ENCODE data around the gene PSMG3.

The PSMG3 gene

DNA sequence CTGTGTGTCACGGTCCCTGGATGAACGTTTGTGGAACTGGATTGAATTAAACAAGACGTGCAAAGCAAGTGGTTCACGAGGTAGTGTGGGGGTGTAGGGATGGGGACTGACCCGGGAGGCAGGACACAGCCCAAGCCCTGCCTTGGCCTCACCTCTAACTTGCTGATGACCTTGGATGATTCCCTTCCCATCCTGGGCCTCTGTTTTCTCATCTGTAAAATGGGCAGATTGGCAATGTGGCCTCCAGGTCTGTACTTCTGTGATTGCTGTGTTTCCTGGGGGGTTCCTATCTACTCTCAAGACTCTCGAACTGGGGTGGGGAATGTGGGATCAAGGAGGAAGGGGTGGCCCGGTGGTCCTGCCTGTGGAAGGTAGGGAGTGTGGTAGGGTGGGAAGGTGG, 6.0 kb upstream of the PSMG3 start:
- Mint-ChIP-seq H3K36me3 (no peaks in the 10 kb centered on the region), H3K4me1 (peaks cover 27% of the 10 kb centered on the region)

DNA sequence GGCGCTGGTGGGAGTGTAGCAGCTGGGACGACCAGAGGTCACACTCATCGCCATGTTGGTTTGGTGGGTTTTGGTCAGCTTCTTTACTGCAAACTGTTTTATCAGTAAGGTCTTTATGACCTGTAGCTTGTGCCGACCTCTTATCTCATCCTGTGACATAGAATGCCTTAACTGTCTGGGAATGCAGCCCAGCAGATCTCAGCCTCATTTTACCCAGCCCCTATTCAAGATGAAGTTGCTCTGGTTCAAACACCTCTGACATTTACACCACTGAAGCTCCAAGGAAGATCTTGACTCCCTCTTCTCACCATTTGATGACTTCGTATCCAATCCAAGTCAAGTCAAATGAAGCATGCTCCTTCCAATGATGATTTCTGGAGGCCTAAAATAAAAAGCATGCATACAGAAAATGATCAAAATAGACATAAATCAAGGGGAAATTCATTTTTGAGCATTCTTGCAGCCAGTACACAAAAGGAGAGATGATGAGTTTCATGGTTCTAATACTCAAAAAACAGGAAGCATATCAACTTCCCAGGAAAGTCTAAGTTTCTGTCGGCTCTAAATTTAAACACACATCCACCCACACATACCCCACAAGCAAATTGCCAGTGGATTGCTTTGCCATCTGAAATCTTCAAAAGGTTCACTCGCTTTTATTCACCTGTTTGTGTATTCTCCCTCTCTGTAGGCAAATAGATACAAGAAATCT, 2.4 kb upstream of the PSMG3 start:
- no peaks in the 10 kb centered on the region for H3K9me3 Mint-ChIP-seq

More for the DNA sequence above, 6.0 kb upstream of the PSMG3 start:
- ATAC-seq: no peak
- H3K27ac Mint-ChIP-seq: no peak overlapping the region
- H3K4me3 Mint-ChIP-seq: no peak overlapping the region
- H3K9me3 Mint-ChIP-seq: no peaks in the 10 kb centered on the region
- DNase-seq (ENCODE audit: low spot score in 2 of 2): no peak

DNA sequence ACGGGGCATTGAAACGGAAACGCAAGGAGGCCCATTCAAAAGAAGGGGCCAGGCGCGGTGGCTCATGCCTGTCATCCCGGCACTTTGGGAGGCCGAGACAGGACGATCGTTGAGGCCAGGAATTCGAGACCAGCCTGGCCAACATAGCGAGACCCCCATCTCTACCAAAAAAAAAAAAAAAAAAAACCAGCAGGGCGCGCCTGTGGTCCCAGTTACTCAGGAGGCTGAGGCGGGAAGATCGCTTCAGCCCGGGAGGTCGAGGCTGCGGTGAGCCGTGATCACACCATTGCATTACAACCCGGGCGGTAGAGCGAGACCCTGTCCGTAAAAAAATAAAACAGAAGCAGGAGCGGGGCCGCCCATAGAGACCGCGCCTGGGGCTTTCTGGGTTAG, 396 bp downstream of the PSMG3 start:
- no peaks in the 10 kb centered on the region for H3K9me3 Mint-ChIP-seq
- peaks cover 39% of the 10 kb centered on the region for H3K36me3 Mint-ChIP-seq
- DNase-seq (ENCODE audit: low spot score in 2 of 2) (no peak), ATAC-seq (peak; percentile 33)
- H3K4me1 Mint-ChIP-seq: peaks cover 45% of the 10 kb centered on the region
- H3K27ac Mint-ChIP-seq: peak overlapping the region; percentile 96
- peak overlapping the region; percentile 89 for H3K4me3 Mint-ChIP-seq

More for the DNA sequence above, 2.4 kb upstream of the PSMG3 start:
- Mint-ChIP-seq H3K36me3 (peaks cover 20% of the 10 kb centered on the region), H3K4me1 (peaks cover 37% of the 10 kb centered on the region), H3K27ac (peak overlapping the region; percentile 60), H3K4me3 (no peak overlapping the region)
- DNase-seq (ENCODE audit: low spot score in 2 of 2) (no peak), ATAC-seq (no peak)

DNA sequence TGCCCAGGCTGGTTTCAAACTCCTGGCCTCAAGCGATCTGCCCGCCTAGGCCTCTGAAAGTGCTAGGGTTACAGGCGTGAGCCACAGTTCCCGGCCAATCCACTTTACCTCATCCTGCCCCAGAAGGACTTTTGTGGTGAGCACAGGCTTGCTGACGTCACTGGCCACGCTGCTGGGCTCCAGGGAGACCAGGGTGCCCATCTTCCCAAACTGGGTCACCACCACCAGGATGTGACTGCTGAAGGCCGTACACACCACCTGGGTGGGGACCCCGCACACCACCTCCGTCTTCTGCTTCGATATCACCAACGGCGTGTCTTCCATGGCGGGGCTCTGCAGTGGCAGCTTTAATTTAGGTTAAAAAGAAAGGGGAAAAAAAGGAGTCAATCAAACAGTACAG, 816 bp downstream of the PSMG3 start:
- peak; percentile 19 for ATAC-seq
- Mint-ChIP-seq H3K9me3 (no peaks in the 10 kb centered on the region), H3K4me3 (peak overlapping the region; percentile 89), H3K27ac (peak overlapping the region; percentile 96), H3K36me3 (peaks cover 39% of the 10 kb centered on the region), H3K4me1 (peaks cover 45% of the 10 kb centered on the region)
- DNase-seq (ENCODE audit: low spot score in 2 of 2): peak; percentile 18 to 72

DNA sequence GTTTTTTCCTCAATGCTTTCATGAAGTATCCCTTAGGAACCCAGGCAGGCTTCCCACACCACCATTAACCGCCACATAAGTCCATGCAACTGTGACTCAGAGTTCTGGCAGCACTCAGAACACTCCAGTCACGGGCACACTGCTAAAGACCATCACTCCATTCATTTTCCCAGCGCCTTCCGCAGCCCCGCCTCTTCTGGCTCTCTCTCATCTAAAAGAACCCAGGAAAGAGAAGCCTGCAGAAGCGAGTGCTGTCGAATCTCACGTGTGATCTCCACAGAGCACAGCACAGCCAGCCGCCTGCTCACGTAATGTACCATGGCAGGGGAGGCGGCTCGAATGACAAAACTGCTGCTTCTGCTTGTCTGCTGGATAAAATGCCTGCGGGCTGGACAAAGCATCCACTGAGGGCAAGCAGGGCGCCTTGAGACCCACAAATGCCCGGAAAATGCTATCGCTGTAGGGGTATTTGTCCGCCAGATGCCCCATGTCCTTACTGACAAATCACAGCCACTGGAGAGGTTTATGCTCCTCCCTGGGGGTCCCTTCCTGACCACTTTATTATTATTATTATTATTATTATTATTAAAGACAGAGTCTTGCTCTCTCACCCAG, 1.8 kb downstream of the PSMG3 start:
- no peak for DNase-seq (ENCODE audit: low spot score in 2 of 2)
- peak overlapping the region; percentile 96 for H3K27ac Mint-ChIP-seq
- H3K9me3 Mint-ChIP-seq: no peaks in the 10 kb centered on the region
- ATAC-seq: no peak
- peaks cover 39% of the 10 kb centered on the region for H3K36me3 Mint-ChIP-seq
- peak overlapping the region; percentile 89 for H3K4me3 Mint-ChIP-seq
- peaks cover 45% of the 10 kb centered on the region for H3K4me1 Mint-ChIP-seq

DNA sequence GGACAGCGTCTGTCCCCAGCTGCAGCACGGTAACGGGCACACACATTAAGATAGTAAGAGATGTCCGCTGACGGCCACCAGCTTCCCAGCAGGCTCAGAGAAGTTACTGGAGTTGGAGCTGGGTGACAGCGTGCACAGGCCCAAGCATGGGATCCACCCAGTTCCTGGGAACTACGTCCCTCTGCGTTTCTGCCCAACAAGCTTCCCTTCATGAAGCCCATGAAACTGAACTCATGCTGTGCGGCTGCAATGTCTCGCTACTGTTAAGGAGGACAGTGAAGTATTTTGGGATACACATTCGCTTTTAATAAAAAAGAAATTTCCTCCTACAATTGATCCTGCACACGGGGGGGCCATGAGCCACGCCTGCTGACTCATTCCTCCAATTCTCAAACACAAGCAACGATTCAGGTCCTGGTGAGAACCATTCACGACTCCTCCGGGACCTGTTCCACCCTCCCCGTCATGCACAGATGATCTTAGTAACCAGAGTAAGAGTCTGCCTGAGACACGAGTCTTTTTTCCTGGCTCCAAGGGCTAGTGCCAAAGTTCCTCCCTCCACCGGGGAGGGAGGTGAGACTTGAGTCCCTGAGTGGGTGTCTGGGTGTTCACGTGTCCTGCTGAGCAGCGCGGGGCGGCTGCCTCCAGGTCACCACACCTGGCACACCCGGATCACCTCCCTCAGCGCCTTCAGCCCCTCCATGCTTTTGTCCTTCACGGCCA, 2.6 kb downstream of the PSMG3 start:
- Mint-ChIP-seq H3K9me3 (no peaks in the 10 kb centered on the region), H3K36me3 (peaks cover 39% of the 10 kb centered on the region), H3K4me1 (peaks cover 41% of the 10 kb centered on the region), H3K4me3 (peak overlapping the region; percentile 89), H3K27ac (peak overlapping the region; percentile 96)
- DNase-seq (ENCODE audit: low spot score in 2 of 2) (no peak), ATAC-seq (no peak)

DNA sequence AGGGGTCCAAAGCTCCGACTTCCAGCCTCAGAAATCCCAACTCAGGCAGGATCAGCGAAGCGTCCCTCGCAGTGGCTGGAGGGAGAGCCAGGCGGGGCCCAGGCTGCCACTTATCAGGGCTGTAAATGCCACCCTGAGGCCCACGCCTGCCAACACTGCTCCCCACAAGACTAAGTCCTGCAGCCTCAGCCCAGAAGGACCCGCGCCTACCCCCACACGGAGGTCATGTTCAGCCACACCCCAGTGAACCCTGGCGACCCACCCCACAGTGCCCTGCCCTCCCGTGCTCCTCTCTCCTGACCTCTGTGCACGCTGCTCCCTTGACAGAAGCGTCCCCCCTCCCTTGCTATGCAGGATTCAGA, 3.2 kb downstream of the PSMG3 start:
- Mint-ChIP-seq H3K9me3 (no peaks in the 10 kb centered on the region), H3K36me3 (peaks cover 39% of the 10 kb centered on the region), H3K4me1 (peaks cover 37% of the 10 kb centered on the region), H3K4me3 (no peak overlapping the region), H3K27ac (no peak overlapping the region)
- ATAC-seq: no peak
- no peak for DNase-seq (ENCODE audit: low spot score in 2 of 2)

DNA sequence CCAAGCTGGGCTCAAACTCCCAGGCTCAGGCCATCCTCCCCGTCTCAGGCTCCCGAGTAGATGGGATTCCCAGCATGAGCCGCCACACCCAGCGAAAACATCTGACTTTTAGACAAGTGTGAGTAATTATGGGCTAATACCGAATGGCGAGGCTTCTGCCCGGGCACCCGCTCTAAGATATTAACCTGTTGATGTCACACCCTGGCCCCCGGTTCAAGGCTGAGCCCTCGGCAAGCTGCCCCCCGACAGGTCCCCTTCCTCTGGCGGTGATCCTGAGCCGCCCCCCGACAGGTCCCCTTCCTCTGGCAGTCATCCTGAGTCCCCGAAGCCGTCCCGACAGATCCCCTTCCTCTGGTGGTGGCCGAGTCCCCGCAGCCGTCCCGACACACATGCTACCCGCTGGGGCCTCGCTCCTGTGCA, 5.2 kb downstream of the PSMG3 start:
- DNase-seq (ENCODE audit: low spot score in 2 of 2): no peak
- Mint-ChIP-seq H3K36me3 (peaks cover 39% of the 10 kb centered on the region), H3K9me3 (no peaks in the 10 kb centered on the region), H3K4me3 (no peak overlapping the region), H3K27ac (peak overlapping the region; percentile 75), H3K4me1 (peaks cover 28% of the 10 kb centered on the region)
- no peak for ATAC-seq

DNA sequence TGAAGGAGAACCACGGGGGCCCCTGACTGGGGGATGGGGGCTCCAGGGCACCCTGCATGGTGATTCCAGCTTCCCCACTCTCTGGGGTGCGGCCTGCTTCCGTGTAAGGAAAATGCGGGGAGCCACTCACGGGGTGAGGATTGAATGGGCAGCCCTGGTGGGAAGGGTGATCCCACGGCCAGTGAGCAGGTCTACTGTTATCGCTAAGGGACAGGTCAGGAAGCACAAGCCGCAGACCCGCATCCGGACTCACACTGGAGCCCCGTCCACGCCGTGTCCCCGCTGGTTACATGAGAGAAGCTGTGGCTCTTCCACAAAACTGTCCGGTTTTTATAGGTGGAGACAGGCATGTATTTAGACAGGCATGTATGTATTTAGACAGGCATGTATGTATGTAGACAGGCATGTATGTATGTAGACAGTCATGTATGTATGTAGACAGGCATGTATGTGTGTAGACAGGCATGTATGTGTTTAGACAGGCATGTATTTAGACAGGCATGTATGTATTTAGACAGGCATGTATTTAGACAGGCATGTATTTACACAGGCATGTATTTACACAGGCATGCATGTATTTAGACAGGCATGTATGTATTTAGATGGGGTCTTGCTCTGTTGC, 5.7 kb downstream of the PSMG3 start:
- DNase-seq (ENCODE audit: low spot score in 2 of 2): no peak
- H3K4me1 Mint-ChIP-seq: peaks cover 26% of the 10 kb centered on the region

DNA sequence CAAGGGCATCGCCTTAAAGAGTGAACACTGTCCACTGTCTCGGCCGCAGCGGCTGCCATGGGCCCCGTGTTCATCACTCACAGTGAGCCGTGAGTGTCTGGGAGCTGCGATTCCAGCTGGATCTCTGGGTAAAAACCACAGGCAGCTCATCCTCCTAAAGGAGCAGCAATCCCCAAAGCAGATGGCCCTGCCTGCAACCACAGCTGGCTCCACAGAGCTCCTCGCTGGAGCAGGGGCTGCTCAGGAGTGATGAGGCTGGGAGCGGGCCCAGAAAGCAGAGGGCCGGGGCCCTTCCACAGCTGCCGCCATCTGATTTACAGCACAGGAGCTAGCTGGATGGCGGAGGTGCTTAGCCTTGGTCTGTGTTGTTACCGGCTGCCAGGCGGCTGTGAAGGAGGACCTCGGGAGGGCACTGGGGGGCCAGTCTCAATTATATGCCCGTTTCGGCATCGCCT, 7.2 kb downstream of the PSMG3 start:
- Mint-ChIP-seq H3K27ac (no peak overlapping the region), H3K9me3 (no peaks in the 10 kb centered on the region), H3K4me1 (peaks cover 11% of the 10 kb centered on the region), H3K36me3 (peaks cover 22% of the 10 kb centered on the region), H3K4me3 (no peak overlapping the region)
- DNase-seq (ENCODE audit: low spot score in 2 of 2) (no peak), ATAC-seq (no peak)

More for the DNA sequence above, 5.7 kb downstream of the PSMG3 start:
- Mint-ChIP-seq H3K9me3 (no peaks in the 10 kb centered on the region), H3K27ac (no peak overlapping the region), H3K4me3 (no peak overlapping the region), H3K36me3 (peaks cover 37% of the 10 kb centered on the region)
- ATAC-seq: no peak

DNA sequence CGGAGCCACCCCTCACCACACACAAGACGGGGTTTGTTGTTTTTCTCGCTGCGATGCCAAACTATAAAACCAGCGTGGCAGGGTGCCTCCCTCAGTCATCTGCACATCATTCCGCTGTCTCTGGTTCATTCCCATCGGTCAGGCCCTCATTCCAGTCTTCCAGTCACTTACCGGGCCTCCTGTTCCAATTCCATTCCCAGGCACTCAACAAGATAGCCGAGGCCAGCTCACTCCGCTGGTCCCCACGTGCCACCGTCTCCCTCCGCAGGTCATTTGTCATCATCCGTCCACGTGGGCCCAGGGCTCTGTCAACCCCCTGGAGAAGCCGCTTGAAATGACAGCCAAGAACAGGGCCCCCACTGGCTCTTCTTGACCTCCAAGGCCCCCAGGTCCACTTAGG, 7.7 kb downstream of the PSMG3 start:
- peaks cover 17% of the 10 kb centered on the region for H3K36me3 Mint-ChIP-seq
- DNase-seq (ENCODE audit: low spot score in 2 of 2) (no peak), ATAC-seq (no peak)
- peaks cover 6% of the 10 kb centered on the region for H3K4me1 Mint-ChIP-seq
- H3K27ac Mint-ChIP-seq: no peak overlapping the region
- no peak overlapping the region for H3K4me3 Mint-ChIP-seq
- no peaks in the 10 kb centered on the region for H3K9me3 Mint-ChIP-seq

DNA sequence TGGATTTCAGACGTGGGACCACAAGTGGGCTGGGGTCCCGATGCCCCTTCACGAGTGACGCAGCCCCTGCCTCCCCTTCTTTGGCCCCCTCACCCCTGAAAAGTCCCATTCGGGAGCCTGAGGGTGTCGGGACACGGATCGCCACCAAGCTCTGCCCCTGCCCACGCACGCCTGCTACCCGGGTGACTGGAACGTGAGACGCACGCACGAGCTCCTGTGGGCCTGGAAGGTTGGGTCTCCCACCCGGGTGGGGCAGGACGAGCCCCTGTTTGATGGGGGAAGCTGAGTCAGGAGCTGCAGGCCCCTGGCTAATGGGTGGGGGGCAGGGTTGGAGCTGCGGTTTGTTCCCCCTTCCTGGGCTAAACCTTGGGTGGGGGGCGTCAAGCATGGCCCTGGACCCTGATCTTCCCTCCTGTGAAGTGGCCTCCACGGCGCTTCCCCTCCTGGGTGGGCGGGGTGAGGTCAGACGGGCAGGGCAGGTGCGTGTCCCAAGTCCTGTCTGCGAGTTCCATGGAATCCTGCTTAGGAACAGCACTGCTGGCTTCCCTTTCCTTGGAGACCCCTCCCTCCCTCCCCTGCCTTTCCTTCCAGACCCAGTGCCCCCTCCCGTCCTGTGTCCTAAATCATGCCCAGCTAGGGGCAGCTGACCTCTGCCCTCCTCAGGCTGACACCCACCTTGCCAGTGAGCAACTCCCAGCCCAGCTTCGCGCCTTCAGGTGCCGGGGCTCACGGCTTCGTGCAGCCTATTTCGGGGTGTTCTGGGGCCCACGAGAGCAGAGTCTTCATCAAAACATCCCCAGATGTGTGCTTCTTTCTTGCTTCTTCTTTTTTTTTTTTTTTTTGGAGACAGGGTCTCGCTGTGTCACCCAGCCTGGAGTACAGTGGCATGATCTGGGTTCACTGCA, 8.5 kb downstream of the PSMG3 start:
- ATAC-seq (no peak), DNase-seq (ENCODE audit: low spot score in 2 of 2) (no peak)
- Mint-ChIP-seq H3K4me1 (no peaks in the 10 kb centered on the region), H3K4me3 (no peak overlapping the region), H3K9me3 (no peaks in the 10 kb centered on the region), H3K27ac (no peak overlapping the region), H3K36me3 (peaks cover 11% of the 10 kb centered on the region)

DNA sequence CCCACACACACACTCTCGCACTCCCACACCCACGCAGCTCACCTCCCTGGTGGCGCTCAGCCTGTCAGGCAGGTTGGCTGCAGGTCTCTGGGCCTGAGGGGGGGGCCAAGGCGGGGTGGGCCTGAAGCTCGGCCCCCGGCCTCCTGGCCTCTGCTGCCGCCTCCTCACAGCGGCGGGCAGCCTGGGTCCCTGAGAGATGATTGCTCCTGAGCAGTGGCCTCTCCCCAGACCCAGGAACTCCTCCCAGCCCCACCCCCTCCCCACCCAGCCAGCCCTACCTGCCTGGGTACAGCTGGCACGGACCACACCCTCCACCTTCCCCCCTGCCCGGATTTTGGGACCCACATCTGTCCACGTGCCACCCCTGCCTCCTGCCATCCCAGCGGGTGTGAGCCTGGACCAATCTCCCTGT, 9.2 kb downstream of the PSMG3 start:
- H3K27ac Mint-ChIP-seq: no peak overlapping the region
- no peak overlapping the region for H3K4me3 Mint-ChIP-seq
- DNase-seq (ENCODE audit: low spot score in 2 of 2): no peak
- no peak for ATAC-seq
- H3K4me1 Mint-ChIP-seq: no peaks in the 10 kb centered on the region
- peaks cover 4% of the 10 kb centered on the region for H3K36me3 Mint-ChIP-seq
- no peaks in the 10 kb centered on the region for H3K9me3 Mint-ChIP-seq

DNA sequence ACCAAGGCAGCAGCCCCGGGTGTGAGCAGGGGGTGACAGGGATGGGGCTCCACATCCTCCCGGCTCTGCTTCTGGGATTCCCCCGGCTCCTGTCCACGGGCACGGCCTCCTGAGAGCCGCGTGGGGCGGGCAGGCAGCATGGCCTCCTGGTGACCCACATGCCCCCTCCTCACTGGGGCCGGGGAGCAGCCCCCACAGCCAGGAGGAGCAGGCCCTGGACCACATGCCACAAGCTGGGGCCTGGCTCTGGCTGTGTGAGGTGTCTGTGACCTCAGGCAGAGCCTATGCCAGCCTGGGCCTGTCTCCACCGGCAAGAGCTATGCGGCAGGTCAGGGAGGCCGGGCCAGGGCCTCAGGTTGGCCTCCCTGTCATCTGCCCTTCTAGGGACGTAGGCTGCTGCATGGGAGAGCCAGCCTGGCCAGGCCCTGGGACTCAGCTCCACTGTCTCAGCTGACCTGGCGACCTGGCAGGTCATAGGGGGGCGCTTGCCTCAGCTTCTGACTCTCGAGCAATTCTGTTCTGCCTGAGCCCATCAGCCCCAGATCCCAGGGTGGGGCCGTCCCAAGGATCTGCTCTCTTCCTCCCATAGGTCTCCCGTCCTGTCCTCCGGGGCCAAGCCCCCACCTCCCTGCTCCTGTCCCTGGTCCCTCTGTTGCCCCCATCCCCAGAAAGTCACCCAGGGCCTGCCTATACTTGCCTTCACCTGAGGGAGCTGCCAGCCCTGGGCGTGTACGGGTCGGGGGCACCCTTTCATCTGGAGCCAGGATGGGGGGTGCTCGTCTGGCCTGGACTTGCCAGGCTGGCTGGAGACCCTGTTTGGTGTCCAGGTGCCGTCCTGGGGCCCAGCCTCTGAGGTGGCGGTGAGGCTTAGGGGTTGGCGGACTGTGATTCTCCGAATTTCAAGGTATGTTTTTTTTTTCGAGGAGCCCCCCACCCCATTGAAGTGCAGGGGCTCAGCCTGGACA, 9.9 kb downstream of the PSMG3 start:
- ATAC-seq (no peak), DNase-seq (ENCODE audit: low spot score in 2 of 2) (no peak)
- H3K4me3 Mint-ChIP-seq: no peak overlapping the region
- no peaks in the 10 kb centered on the region for H3K4me1 Mint-ChIP-seq
- H3K27ac Mint-ChIP-seq: no peak overlapping the region
- H3K9me3 Mint-ChIP-seq: no peaks in the 10 kb centered on the region
- no peaks in the 10 kb centered on the region for H3K36me3 Mint-ChIP-seq

Data from stimulated activated effector memory CD8-positive, alpha-beta T cell treated with anti-CD3 and anti-CD28 coated beads, Interleukin-12 subunit alpha, Interleukin-12 subunit beta, amount 100 ng/mL, for 72 hours (primary cell).